ENCODE results near the gene EFNB3.
A peak's percentile ranks its signal among the peaks of the same experiment; 100 is the strongest.

Gene EFNB3

GRCh38 chr17:7707858-7708750, 3.1 kb downstream of the EFNB3 start:
- H3K27me3 ChIP-seq (ENCODE audit: insufficient read depth, poor library complexity, severe bottlenecking): peaks cover 6% of the 10 kb centered on the region
- no peak overlapping the region for H3K27ac ChIP-seq (replicated peaks)
- TF ChIP-seq POLR2AphosphoS5 (IDR thresholded peaks at IDR 0.05; ENCODE audit: low read depth) (no peak), SPI1 (IDR thresholded peaks at IDR 0.05; ENCODE audit: borderline replicate concordance, low read depth) (no peak), GABPA (IDR thresholded peaks at IDR 0.05; ENCODE audit: low read depth) (no peak)
- TF ChIP-seq, protein P1, sequence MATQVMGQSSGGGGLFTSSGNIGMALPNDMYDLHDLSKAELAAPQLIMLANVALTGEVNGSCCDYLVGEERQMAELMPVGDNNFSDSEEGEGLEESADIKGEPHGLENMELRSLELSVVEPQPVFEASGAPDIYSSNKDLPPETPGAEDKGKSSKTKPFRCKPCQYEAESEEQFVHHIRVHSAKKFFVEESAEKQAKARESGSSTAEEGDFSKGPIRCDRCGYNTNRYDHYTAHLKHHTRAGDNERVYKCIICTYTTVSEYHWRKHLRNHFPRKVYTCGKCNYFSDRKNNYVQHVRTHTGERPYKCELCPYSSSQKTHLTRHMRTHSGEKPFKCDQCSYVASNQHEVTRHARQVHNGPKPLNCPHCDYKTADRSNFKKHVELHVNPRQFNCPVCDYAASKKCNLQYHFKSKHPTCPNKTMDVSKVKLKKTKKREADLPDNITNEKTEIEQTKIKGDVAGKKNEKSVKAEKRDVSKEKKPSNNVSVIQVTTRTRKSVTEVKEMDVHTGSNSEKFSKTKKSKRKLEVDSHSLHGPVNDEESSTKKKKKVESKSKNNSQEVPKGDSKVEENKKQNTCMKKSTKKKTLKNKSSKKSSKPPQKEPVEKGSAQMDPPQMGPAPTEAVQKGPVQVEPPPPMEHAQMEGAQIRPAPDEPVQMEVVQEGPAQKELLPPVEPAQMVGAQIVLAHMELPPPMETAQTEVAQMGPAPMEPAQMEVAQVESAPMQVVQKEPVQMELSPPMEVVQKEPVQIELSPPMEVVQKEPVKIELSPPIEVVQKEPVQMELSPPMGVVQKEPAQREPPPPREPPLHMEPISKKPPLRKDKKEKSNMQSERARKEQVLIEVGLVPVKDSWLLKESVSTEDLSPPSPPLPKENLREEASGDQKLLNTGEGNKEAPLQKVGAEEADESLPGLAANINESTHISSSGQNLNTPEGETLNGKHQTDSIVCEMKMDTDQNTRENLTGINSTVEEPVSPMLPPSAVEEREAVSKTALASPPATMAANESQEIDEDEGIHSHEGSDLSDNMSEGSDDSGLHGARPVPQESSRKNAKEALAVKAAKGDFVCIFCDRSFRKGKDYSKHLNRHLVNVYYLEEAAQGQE (IDR thresholded peaks at IDR 0.05; ENCODE audit: insufficient replicate concordance, low read depth): no peak
- DNase-seq (ENCODE audit: low read depth in 1 of 2, low spot score in 1 of 2): no peak
- no peak overlapping the region for H3K4me3 ChIP-seq (replicated peaks; ENCODE audit: insufficient read depth, low read length)

GRCh38 chr17:7709031-7709430, 4.0 kb downstream of the EFNB3 start:
- H3K27ac ChIP-seq (replicated peaks): no peak overlapping the region
- no peak for DNase-seq (ENCODE audit: low read depth in 1 of 2, low spot score in 1 of 2)
- H3K4me3 ChIP-seq (replicated peaks; ENCODE audit: insufficient read depth, low read length): no peak overlapping the region
- TF ChIP-seq SPI1 (IDR thresholded peaks at IDR 0.05; ENCODE audit: borderline replicate concordance, low read depth) (no peak), GABPA (IDR thresholded peaks at IDR 0.05; ENCODE audit: low read depth) (no peak), POLR2AphosphoS5 (IDR thresholded peaks at IDR 0.05; ENCODE audit: low read depth) (no peak)
- TF ChIP-seq, protein P1 (IDR thresholded peaks at IDR 0.05; ENCODE audit: insufficient replicate concordance, low read depth): no peak
- peaks cover 6% of the 10 kb centered on the region for H3K27me3 ChIP-seq (ENCODE audit: insufficient read depth, poor library complexity, severe bottlenecking)

DNA sequence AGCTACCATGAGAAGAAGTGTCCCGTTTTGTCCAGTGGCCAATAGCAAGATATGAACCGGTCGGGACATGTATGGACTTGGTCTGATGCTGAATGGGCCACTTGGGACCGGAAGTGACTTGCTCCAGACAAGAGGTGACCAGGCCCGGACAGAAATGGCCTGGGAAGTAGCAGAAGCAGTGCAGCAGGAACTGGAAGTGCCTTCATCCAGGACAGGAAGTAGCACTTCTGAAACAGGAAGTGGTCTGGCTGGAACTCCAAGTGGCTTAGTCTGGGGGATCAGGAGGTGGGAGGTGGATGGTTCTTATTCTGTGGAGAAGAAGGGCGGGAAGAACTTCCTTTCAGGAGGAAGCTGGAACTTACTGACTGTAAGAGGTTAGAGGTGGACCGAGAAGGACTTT, 5.3 kb downstream of the EFNB3 start:
- TF ChIP-seq, protein P2, sequence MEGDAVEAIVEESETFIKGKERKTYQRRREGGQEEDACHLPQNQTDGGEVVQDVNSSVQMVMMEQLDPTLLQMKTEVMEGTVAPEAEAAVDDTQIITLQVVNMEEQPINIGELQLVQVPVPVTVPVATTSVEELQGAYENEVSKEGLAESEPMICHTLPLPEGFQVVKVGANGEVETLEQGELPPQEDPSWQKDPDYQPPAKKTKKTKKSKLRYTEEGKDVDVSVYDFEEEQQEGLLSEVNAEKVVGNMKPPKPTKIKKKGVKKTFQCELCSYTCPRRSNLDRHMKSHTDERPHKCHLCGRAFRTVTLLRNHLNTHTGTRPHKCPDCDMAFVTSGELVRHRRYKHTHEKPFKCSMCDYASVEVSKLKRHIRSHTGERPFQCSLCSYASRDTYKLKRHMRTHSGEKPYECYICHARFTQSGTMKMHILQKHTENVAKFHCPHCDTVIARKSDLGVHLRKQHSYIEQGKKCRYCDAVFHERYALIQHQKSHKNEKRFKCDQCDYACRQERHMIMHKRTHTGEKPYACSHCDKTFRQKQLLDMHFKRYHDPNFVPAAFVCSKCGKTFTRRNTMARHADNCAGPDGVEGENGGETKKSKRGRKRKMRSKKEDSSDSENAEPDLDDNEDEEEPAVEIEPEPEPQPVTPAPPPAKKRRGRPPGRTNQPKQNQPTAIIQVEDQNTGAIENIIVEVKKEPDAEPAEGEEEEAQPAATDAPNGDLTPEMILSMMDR (IDR thresholded peaks at IDR 0.05; ENCODE audit: insufficient read depth, low read length): no peak
- peak; percentile 67 for TF ChIP-seq SPI1 (IDR thresholded peaks at IDR 0.05; ENCODE audit: borderline replicate concordance, low read depth)
- TF ChIP-seq GABPA (IDR thresholded peaks at IDR 0.05; ENCODE audit: low read depth): peak; percentile 21; the same call in 1 of the 2 replicates
- TF ChIP-seq, protein P1 (IDR thresholded peaks at IDR 0.05; ENCODE audit: insufficient replicate concordance, low read depth): no peak
- peak in 1 of 2 experiments; percentile 25 for DNase-seq (ENCODE audit: low read depth in 1 of 2, low spot score in 1 of 2)
- no peak overlapping the region for H3K4me3 ChIP-seq (replicated peaks; ENCODE audit: insufficient read depth, low read length)
- H3K27me3 ChIP-seq (ENCODE audit: insufficient read depth, poor library complexity, severe bottlenecking): peaks cover 3% of the 10 kb centered on the region
- H3K27ac ChIP-seq (replicated peaks): no peak overlapping the region
